Measurements from ENCODE around the gene RSPH6A.
A peak's percentile ranks its signal among the peaks of the same experiment; 100 is the strongest.

RSPH6A gene

DNA sequence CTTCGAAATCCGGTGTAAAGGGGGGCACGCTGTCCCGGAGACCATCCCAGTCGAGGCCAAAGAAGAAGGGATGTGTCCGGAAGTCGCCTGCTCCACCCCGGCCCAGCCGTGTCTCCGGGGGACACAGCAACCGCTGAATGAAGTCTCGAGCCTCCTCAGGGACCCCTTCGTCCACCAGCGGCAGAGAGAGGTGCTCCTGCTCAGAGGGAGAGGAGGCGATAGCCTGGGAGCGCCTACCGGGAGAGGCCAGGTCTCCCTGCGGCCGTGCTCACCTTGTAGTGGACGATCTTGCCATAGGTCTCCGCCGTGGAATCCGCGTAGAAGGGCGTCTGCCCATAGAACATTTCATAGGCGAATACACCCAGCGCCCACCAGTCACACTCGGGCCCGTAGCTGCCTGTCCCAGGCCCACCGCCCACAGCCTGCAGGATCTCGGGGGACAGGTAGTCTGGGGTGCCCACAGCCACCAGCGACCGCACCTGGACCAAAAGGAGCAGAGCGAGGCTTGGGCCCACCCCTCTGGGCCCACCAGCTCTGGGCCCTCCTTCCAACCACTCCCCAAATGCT lies 37.6 kb downstream of the RSPH6A start:
- FAIRE-seq = no peak
- DNase-seq (ENCODE audit: insufficient read length) = no peak
- TF ChIP-seq POLR2AphosphoS5 (IDR thresholded peaks at IDR 0.05; ENCODE audit: low read depth, low read length) (no peak), POLR2A (IDR thresholded peaks at IDR 0.05; ENCODE audit: low read depth, low read length) (no peak), TAF1 (IDR thresholded peaks at IDR 0.05; ENCODE audit: borderline replicate concordance, low read depth, low read length) (no peak)

DNA sequence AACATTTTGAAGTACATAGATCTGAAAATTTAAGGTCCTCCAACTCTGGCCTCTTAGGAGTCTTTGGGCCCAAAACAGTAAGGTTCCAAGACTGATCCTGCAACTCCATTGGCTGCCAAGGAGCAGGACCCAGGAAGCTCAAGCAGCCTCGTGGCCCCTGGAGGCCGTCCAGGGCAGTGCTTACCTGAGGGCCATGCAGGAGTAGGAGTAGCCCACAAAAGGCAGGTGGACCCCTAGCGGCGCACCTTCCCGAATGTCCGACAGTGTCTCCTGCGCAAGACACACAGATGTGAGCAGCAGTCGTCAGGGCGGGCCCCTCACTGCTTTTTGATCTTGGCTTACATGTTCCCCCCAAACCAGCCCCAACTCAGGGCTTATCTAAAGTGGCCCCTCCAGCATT lies 40.3 kb downstream of the RSPH6A start:
- TF ChIP-seq POLR2A (IDR thresholded peaks at IDR 0.05; ENCODE audit: low read depth, low read length) = no peak
- no peak for TF ChIP-seq TAF1 (IDR thresholded peaks at IDR 0.05; ENCODE audit: borderline replicate concordance, low read depth, low read length)
- TF ChIP-seq POLR2AphosphoS5 (IDR thresholded peaks at IDR 0.05; ENCODE audit: low read depth, low read length) = no peak
- DNase-seq (ENCODE audit: insufficient read length) (no peak), FAIRE-seq (no peak)

DNA sequence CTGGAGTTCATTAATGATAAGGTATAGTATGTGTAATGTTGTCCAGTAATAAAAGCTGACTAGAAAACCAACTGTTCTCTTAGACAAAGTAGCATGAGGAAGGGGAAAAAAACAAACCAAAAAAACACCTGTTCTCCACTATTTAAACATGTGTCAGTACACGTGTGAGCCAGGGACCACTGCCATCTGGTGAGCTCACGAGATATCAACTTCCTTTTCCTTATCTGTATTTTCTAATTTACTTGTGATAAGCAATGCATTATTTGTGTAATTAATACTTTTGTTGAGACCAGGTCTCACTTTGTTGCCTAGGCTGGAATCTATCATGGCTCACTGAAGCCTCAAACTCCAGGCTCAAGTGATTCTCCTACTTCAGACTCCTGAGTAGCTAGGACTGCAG lies 41.7 kb downstream of the RSPH6A start:
- FAIRE-seq (no peak), DNase-seq (ENCODE audit: insufficient read length) (no peak)
- TF ChIP-seq POLR2A (IDR thresholded peaks at IDR 0.05; ENCODE audit: low read depth, low read length) (no peak), TAF1 (IDR thresholded peaks at IDR 0.05; ENCODE audit: borderline replicate concordance, low read depth, low read length) (no peak), POLR2AphosphoS5 (IDR thresholded peaks at IDR 0.05; ENCODE audit: low read depth, low read length) (no peak)

DNA sequence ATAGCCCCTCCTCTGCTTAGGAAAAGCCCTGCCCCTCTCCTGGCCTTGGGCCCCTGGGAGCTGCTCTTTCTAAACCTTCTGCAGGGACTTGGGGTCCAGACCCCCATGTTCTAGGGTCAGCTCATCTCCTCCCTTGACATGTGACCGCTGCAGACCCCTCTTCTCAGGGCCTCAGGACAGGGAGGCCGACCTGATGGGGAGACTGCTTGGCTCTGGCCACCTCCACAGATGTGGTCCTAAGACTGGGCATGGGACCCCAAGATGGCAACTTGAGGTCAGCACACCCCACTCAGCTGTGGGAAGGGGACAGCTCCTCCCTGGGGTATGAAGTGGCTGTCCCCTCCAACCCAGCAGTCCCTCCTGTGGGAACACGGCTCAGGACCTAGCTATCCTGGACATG lies 42.2 kb downstream of the RSPH6A start:
- no peak for FAIRE-seq
- DNase-seq (ENCODE audit: insufficient read length) = no peak
- TF ChIP-seq TAF1 (IDR thresholded peaks at IDR 0.05; ENCODE audit: borderline replicate concordance, low read depth, low read length) (no peak), POLR2A (IDR thresholded peaks at IDR 0.05; ENCODE audit: low read depth, low read length) (no peak), POLR2AphosphoS5 (IDR thresholded peaks at IDR 0.05; ENCODE audit: low read depth, low read length) (no peak; the same call in 1 of the 2 replicates)

DNA sequence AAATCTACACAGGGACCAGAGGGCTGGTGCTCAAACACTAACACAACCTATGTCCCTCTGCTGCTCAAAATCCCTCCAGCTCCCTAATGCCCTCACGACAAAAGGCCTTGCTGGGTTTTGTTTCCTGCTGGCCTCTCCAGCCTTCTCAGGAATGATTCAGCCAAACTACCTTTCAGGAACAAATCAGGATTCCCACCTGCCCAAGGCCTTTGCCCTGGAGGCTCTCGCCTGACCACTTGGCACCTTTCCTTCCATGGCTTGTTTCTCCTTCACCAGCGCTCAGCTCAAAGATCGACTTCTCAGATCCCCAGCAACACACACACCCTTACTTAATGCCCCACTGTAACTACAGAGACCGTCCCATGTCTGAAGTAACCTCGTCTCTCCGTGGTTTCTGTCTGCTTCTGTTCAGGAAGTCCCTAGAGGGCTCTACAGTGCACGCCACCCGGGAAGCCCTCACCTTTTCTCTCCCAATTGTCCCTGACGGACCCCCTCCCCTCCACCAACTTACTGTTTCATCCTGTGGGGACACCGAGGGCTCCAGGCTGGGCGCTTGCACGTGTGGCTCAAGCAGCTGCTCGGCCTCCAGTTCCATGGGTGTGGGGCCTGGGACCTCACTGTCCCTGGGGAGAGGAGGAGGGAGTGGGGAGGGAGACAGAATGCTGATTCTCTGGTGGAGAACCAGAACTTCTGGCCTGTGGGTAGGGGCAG lies 42.8 kb downstream of the RSPH6A start:
- DNase-seq (ENCODE audit: insufficient read length) (no peak), FAIRE-seq (no peak)
- TF ChIP-seq TAF1 (IDR thresholded peaks at IDR 0.05; ENCODE audit: borderline replicate concordance, low read depth, low read length) = no peak
- no peak for TF ChIP-seq POLR2AphosphoS5 (IDR thresholded peaks at IDR 0.05; ENCODE audit: low read depth, low read length)
- no peak for TF ChIP-seq POLR2A (IDR thresholded peaks at IDR 0.05; ENCODE audit: low read depth, low read length)

DNA sequence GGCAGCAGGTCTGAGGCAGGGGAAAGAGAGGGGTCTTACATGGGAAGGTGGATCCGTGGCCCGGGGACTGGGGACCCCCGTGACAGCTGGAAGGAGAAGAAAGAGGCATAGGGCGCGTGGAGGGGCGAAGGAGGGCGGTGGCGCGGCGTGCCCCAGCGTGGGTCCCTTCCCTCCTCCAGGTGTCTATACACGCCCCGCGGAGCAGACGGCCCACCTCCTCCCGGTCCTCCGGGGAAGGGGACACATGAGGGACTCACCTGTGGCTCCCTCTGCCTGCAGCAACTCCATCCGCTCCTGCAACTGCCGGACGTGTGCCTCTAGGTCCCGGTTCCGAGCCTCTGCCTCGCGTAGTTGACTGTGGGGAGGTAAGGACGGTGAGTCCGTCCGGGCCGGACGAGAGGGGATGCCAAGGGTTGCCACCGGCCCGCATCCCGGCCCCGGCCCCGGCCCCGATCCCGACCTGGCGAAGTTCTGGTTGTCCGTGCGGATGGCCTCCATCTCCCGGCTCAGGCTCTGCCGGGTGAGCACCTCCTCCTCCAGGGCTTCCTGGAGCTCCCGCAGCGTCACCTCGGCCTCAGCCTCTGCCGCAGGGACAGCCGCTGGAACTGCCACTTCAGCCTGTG lies 43.7 kb downstream of the RSPH6A start:
- DNase-seq (ENCODE audit: insufficient read length) (no peak), FAIRE-seq (no peak)
- TF ChIP-seq TAF1 (IDR thresholded peaks at IDR 0.05; ENCODE audit: borderline replicate concordance, low read depth, low read length) = no peak
- no peak for TF ChIP-seq POLR2A (IDR thresholded peaks at IDR 0.05; ENCODE audit: low read depth, low read length)
- TF ChIP-seq POLR2AphosphoS5 (IDR thresholded peaks at IDR 0.05; ENCODE audit: low read depth, low read length) = no peak

DNA sequence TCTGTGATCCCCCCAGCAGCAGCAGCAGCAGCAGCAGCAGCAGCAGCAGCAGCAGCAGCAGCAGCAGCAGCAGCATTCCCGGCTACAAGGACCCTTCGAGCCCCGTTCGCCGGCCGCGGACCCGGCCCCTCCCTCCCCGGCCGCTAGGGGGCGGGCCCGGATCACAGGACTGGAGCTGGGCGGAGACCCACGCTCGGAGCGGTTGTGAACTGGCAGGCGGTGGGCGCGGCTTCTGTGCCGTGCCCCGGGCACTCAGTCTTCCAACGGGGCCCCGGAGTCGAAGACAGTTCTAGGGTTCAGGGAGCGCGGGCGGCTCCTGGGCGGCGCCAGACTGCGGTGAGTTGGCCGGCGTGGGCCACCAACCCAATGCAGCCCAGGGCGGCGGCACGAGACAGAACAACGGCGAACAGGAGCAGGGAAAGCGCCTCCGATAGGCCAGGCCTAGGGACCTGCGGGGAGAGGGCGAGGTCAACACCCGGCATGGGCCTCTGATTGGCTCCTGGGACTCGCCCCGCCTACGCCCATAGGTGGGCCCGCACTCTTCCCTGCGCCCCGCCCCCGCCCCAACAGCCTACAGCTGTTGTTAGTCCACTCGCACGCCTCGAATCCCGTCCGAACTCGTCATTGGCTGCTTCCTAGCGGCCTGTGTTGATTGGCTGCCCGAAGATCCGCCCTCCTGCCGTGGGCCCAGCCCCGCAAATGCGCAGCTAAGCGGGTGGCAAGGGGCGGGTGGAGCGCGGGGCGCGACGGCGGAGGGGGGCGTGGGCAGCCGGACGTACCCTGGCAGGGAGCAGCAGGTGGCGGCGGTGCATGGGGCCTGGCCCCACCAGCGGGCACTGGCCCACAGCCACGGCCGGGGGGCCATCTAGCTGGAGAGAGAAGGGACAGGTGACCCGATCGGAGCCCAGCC lies 44.7 kb downstream of the RSPH6A start:
- DNase-seq (ENCODE audit: insufficient read length) (peak; percentile 95), FAIRE-seq (peak; percentile 99)
- TF ChIP-seq POLR2A (IDR thresholded peaks at IDR 0.05; ENCODE audit: low read depth, low read length) (no peak), TAF1 (IDR thresholded peaks at IDR 0.05; ENCODE audit: borderline replicate concordance, low read depth, low read length) (no peak), POLR2AphosphoS5 (IDR thresholded peaks at IDR 0.05; ENCODE audit: low read depth, low read length) (no peak; the same call in 1 of the 2 replicates)

DNA sequence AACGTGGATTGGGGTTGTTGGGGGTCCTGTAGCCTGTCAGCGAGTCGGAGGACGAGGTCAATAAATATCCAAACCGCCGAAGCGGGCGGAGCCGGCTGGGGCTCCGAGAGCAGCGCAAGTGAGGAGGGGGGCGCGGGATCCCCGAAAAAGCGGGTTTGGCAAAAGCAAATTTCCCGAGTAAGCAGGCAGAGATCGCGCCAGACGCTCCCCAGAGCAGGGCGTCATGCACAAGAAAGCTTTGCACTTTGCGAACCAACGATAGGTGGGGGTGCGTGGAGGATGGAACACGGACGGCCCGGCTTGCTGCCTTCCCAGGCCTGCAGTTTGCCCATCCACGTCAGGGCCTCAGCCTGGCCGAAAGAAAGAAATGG lies 45.3 kb downstream of the RSPH6A start:
- FAIRE-seq (peak; percentile 38), DNase-seq (ENCODE audit: insufficient read length) (no peak)
- no peak for TF ChIP-seq POLR2A (IDR thresholded peaks at IDR 0.05; ENCODE audit: low read depth, low read length)
- no peak for TF ChIP-seq TAF1 (IDR thresholded peaks at IDR 0.05; ENCODE audit: borderline replicate concordance, low read depth, low read length)
- TF ChIP-seq POLR2AphosphoS5 (IDR thresholded peaks at IDR 0.05; ENCODE audit: low read depth, low read length) = no peak

DNA sequence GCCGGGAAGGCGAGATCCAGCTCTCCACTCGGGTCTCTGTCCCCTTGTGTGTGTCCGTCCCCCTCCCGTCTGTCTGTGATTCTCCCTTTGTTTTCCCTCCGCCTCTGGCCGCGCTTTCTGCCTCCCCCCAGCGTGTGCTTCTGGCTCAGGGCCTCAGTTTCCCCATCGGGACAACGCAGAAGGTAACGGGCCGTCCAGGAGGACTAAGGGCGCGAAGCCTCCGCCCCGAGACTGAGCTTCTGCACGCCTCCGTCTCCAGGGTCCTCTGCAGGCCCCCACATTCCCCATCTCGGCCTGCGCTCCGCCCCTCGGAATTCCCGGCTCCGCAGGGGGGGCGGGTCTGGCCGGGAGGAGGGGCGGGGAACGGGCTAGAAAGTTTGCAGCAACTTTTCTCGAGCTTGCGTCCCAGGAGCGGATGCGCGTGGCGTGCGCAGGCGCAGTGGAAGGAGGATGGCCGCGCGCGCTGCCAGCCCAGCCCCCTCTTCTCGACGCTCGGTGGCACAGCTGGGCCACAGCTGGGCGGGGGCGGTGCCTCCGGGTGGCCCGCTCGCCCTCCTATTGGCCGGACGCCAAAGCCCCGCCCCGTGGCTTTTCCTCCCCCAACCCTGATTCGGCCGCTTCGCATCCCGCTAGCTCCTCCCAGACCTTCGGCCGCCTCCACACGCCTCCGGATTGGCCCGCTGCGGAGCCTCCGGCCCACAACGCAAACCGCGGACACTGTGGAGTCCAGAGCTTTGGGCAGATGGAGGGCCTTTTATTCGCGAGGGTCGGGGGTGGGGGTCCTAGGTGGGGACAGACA lies 45.9 kb downstream of the RSPH6A start, which contains the start of gene SIX5:
Gene SIX5 (minus strand): TSS at position 269 of the 799 bp plus-strand sequence. CDS start 408 bp downstream, outside the sequence.
- DNase-seq (ENCODE audit: insufficient read length) (peak; percentile 98), FAIRE-seq (peak; percentile 100)
- TF ChIP-seq POLR2AphosphoS5 (IDR thresholded peaks at IDR 0.05; ENCODE audit: low read depth, low read length) (no peak; the same call in 1 of the 2 replicates), TAF1 (IDR thresholded peaks at IDR 0.05; ENCODE audit: borderline replicate concordance, low read depth, low read length) (no peak), POLR2A (IDR thresholded peaks at IDR 0.05; ENCODE audit: low read depth, low read length) (no peak)

DNA sequence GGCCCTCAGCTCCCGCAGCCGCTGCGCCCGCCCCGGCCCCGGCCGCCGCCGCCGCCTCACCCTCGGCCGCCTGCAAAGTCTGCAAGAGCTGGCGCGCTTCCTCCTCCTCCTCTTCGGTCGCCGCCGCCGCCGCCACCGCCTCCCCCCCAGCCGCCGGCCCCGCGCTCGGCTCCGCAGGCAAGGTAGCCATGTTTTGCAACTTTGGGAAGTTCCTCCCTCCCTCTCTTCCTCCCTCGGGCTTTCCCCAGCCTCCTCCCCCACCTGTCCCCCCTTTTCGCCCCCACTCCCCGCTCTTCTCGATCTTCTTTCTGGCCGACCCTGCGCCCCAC lies 46.5 kb downstream of the RSPH6A start:
- no peak for DNase-seq (ENCODE audit: insufficient read length)
- FAIRE-seq = peak; percentile 50
- TF ChIP-seq TAF1 (IDR thresholded peaks at IDR 0.05; ENCODE audit: borderline replicate concordance, low read depth, low read length) (no peak), POLR2AphosphoS5 (IDR thresholded peaks at IDR 0.05; ENCODE audit: low read depth, low read length) (no peak), POLR2A (IDR thresholded peaks at IDR 0.05; ENCODE audit: low read depth, low read length) (0 out of 2 replicates have a peak, but pooled peaks have one; percentile 4)

All from GM12892 (cell line).